Gastrocnemius medialis (tissue), 4 donors: ENCODE measurements around the gene FRS3. TPM values are rescaled to one million over a fixed set of nuclear protein-coding genes. Genes with fewer than 3 reads are reported as not detected.

ENCODE experiments used
- ATAC-seq, 2 donors: fragments of 150-250 bp; one replicate each; pipeline ENCODE4 v1.9.1; 2016
- DNase-seq, 2 donors: peaks; one replicate each; pipeline ENCODE4 v3.0.0-alpha.2; 2019
- H3K27ac ChIP-seq, 4 donors: fragments of 200-600 bp; sonication (generic); 1 replicate in 1 of 4; 2 replicates in 3 of 4; pipeline ENCODE4 v1.5.1; 2016 to 2018; ENCODE audit warnings: mild to moderate bottlenecking in 2 of 4, moderate library complexity in 1 of 4
- H3K27me3 ChIP-seq, 3 donors: fragments of 200-600 bp; sonication (generic) in 2 of 3; 1 replicate in 1 of 3; 2 replicates in 2 of 3; pipeline versions ENCODE4 v1.5.1 to v1.6.0; 2016 to 2019; ENCODE audit warnings: mild to moderate bottlenecking in 1 of 3, moderate library complexity in 1 of 3
- H3K36me3 ChIP-seq, 2 donors: fragments of 200-600 bp; sonication (generic) in 1 of 2; one replicate each; pipeline ENCODE4 v1.5.1; 2017 to 2018
- H3K4me1 ChIP-seq, 2 donors: fragments of 200-600 bp; sonication (generic) in 1 of 2; one replicate each; pipeline ENCODE4 v1.5.1; 2016 to 2017; ENCODE audit warnings: mild to moderate bottlenecking in 2 of 2
- H3K4me3 ChIP-seq, 4 donors: fragments of 200-600 bp; sonication (generic) in 3 of 4; 1 replicate in 1 of 4; 2 replicates in 3 of 4; pipeline ENCODE4 v1.5.1; 2016 to 2019; ENCODE audit warnings: mild to moderate bottlenecking in 2 of 4
- H3K9me3 ChIP-seq, 3 donors: fragments of 200-600 bp; sonication (generic) in 2 of 3; 1 replicate in 1 of 3; 2 replicates in 2 of 3; pipeline ENCODE4 v1.5.1; 2016 to 2019
- CTCF ChIP-seq, 5 experiments: fragments of 450-650 bp in 3 of 5; fragments of 200-600 bp in 2 of 5; sonication (generic) in 2 of 5; IDR thresholded peaks in 4 of 5; conservative IDR thresholded peaks in 1 of 5; 1 replicate in 4 of 5; 2 replicates in 1 of 5; pipeline ENCODE4 v1.5.1; 2016 to 2019; ENCODE audit warnings: antibody characterized with exemption in 5 of 5, mild to moderate bottlenecking in 3 of 5, moderate library complexity in 3 of 5
- POLR2A ChIP-seq, 2 donors: fragments of 450-650 bp; IDR thresholded peaks; one replicate each; pipeline ENCODE4 v1.6.1; 2017; ENCODE audit warnings: antibody characterized with exemption in 2 of 2, mild to moderate bottlenecking in 2 of 2, moderate library complexity in 2 of 2
- in situ Hi-C, 4 donors: fragments of 200-750 bp; cut with MboI; loops; one replicate each; pipeline versions ENCODE4 v1.15.0 to v1.8.0; 2017; ENCODE audit warnings: low sequenced_read_pairs in 4 of 4
- intact Hi-C: fragments of 100-400 bp; cut with DNase I; formaldehyde crosslinking; loops from one replicate; pipeline ENCODE4 v1.15.1; 2023; ENCODE audit warnings: low total_unique reads
- total RNA-seq, 4 donors: library from RNA; depleted of rRNA; stranded (reverse); fragments of >200 nt; gene quantifications; one replicate each; pipeline versions ENCODE4 v1.1.0 to v1.2.3, GENCODE V29; 2016

FRS3 gene
- total RNA-seq, 4 donors from 2014 or later = 2.9 to 6.9 (median 5.5) TPM

GRCh38 chr6:41763470-41763869 is 16.2 kb downstream of the FRS3 start:
- no peak for TF ChIP-seq CTCF (IDR thresholded peaks at IDR 0.05 in 4 of 5, conservative IDR thresholded peaks at IDR 0.05 in 1 of 5)
- no peak for TF ChIP-seq POLR2A (IDR thresholded peaks at IDR 0.05)
- H3K4me3 ChIP-seq = no peak overlapping the region
- intact Hi-C loops = no loop called here
- H3K27ac ChIP-seq = no peak overlapping the region
- ATAC-seq (no peak), DNase-seq (no peak)
- no peaks in the 10 kb centered on the region for H3K4me1 ChIP-seq
- H3K36me3 ChIP-seq = no peaks in the 10 kb centered on the region
- no peaks in the 10 kb centered on the region for H3K9me3 ChIP-seq
- no peaks in the 10 kb centered on the region for H3K27me3 ChIP-seq
- in situ Hi-C loops = loop anchor here in 1 of 4 donors (25.0 kb wide), 1 partner anchor 151 kb away; no protein-coding TSS in a partner anchor

GRCh38 chr6:41759905-41760579 is 19.7 kb downstream of the FRS3 start:
- Histone ChIP-seq H3K27ac (no peak overlapping the region), H3K4me3 (no peak overlapping the region), H3K27me3 (no peaks in the 10 kb centered on the region), H3K36me3 (no peaks in the 10 kb centered on the region), H3K4me1 (no peaks in the 10 kb centered on the region), H3K9me3 (no peaks in the 10 kb centered on the region)
- no peak for DNase-seq
- in situ Hi-C loops (loop anchor here in 1 of 4 donors (25.0 kb wide), 1 partner anchor 148 kb away; no protein-coding TSS in a partner anchor), intact Hi-C loops (no loop called here)
- no peak for ATAC-seq
- TF ChIP-seq CTCF (IDR thresholded peaks at IDR 0.05 in 4 of 5, conservative IDR thresholded peaks at IDR 0.05 in 1 of 5) = no peak
- no peak for TF ChIP-seq POLR2A (IDR thresholded peaks at IDR 0.05)

GRCh38 chr6:41759106-41759904 is 20.4 kb downstream of the FRS3 start:
- no peaks in the 10 kb centered on the region for H3K27me3 ChIP-seq
- no peak overlapping the region for H3K27ac ChIP-seq
- DNase-seq (no peak), ATAC-seq (no peak)
- intact Hi-C loops = no loop called here
- no peaks in the 10 kb centered on the region for H3K4me1 ChIP-seq
- no peaks in the 10 kb centered on the region for H3K36me3 ChIP-seq
- H3K4me3 ChIP-seq = no peak overlapping the region
- no peaks in the 10 kb centered on the region for H3K9me3 ChIP-seq
- no peak for TF ChIP-seq CTCF (IDR thresholded peaks at IDR 0.05 in 4 of 5, conservative IDR thresholded peaks at IDR 0.05 in 1 of 5)
- TF ChIP-seq POLR2A (IDR thresholded peaks at IDR 0.05) = no peak
- in situ Hi-C loops = loop anchor here in 1 of 4 donors (25.0 kb wide), 1 partner anchor 147 kb away; no protein-coding TSS in a partner anchor

GRCh38 chr6:41758641-41759035 is 21.1 kb downstream of the FRS3 start:
- TF ChIP-seq CTCF (IDR thresholded peaks at IDR 0.05 in 4 of 5, conservative IDR thresholded peaks at IDR 0.05 in 1 of 5) (no peak), POLR2A (IDR thresholded peaks at IDR 0.05) (no peak)
- Histone ChIP-seq H3K4me3 (no peak overlapping the region), H3K4me1 (no peaks in the 10 kb centered on the region), H3K9me3 (no peaks in the 10 kb centered on the region), H3K27ac (no peak overlapping the region), H3K36me3 (no peaks in the 10 kb centered on the region), H3K27me3 (no peaks in the 10 kb centered on the region)
- ATAC-seq (no peak), DNase-seq (no peak)
- in situ Hi-C loops = loop anchor here in 1 of 4 donors (25.0 kb wide), 1 partner anchor 146 kb away; no protein-coding TSS in a partner anchor
- intact Hi-C loops = no loop called here
